DOHH2 (cell line): ENCODE results near the gene NPHP1.

Experiments
- H3F3A ChIP-seq: fragments of 200-600 bp; sonication (generic), shearing (Covaris generic); 2 replicates; pipeline ENCODE4 v1.6.0; 2016; ENCODE audit warnings: antibody characterized with exemption, mild to moderate bottlenecking; ENCODE audit not compliant: control insufficient read depth, insufficient read depth
- H3K27ac ChIP-seq: fragments of 200-600 bp; sonication (generic); 2 replicates; pipeline ENCODE4 v1.5.1; 2014; ENCODE audit warnings: low read depth, mild to moderate bottlenecking, low read length, moderate library complexity
- H3K27me3 ChIP-seq: fragments of 200-600 bp; sonication (generic); 2 replicates; pipeline ENCODE4 v1.6.1; 2014; ENCODE audit warnings: mild to moderate bottlenecking, low read length, mixed read lengths; ENCODE audit not compliant: control insufficient read depth
- H3K36me3 ChIP-seq: fragments of 200-600 bp; sonication (generic); 2 replicates; pipeline ENCODE4 v1.6.1; 2014; ENCODE audit warnings: mild to moderate bottlenecking, low read length, moderate library complexity, mixed read lengths; ENCODE audit not compliant: control insufficient read depth
- H3K4me1 ChIP-seq: fragments of 200-600 bp; sonication (generic); 2 replicates; pipeline ENCODE4 v1.6.1; 2014; ENCODE audit warnings: mild to moderate bottlenecking, low read length, mixed read lengths; ENCODE audit not compliant: control insufficient read depth
- H3K4me2 ChIP-seq: fragments of 200-600 bp; sonication (generic); 2 replicates; pipeline ENCODE4 v1.6.0; 2014; ENCODE audit warnings: mild to moderate bottlenecking, low read length, moderate library complexity
- H3K4me3 ChIP-seq: fragments of 200-600 bp; sonication (generic); 2 replicates; pipeline ENCODE4 v1.5.1; 2014; ENCODE audit warnings: mild to moderate bottlenecking, low read length, mixed read lengths
- H3K79me2 ChIP-seq: fragments of 200-600 bp; sonication (generic); 2 replicates; pipeline ENCODE4 v1.6.1; 2014; ENCODE audit warnings: mild to moderate bottlenecking, low read length, mixed read lengths; ENCODE audit not compliant: control insufficient read depth
- H3K9me2 ChIP-seq: fragments of 200-600 bp; sonication (generic); replicated peaks from 2 replicates; pipeline ENCODE4 v1.6.1; 2014; ENCODE audit warnings: mild to moderate bottlenecking, low read length, mixed read lengths; ENCODE audit not compliant: control insufficient read depth
- H3K9me3 ChIP-seq: fragments of 200-600 bp; sonication (generic); 2 replicates; pipeline ENCODE4 v1.6.1; 2014; ENCODE audit warnings: antibody characterized with exemption, low read length, mixed read lengths; ENCODE audit not compliant: control insufficient read depth, insufficient read depth
- H4K20me1 ChIP-seq: fragments of 200-600 bp; sonication (generic); 2 replicates; pipeline ENCODE4 v1.6.0; 2014; ENCODE audit warnings: low read depth, mild to moderate bottlenecking, antibody characterized with exemption, low read length, moderate library complexity; ENCODE audit not compliant: control insufficient read depth, insufficient read depth
- CTCF ChIP-seq: fragments of 200-600 bp; sonication (generic); IDR thresholded peaks from one replicate; pipeline ENCODE4 v1.5.1; 2014; ENCODE audit warnings: antibody characterized with exemption, mild to moderate bottlenecking, low read depth, low read length; ENCODE audit not compliant: poor library complexity, severe bottlenecking
- EZH2phosphoT487 ChIP-seq: fragments of 200-600 bp; sonication (generic); IDR thresholded peaks from 2 replicates; pipeline ENCODE4 v1.6.1; 2017; ENCODE audit warnings: borderline replicate concordance, mild to moderate bottlenecking, antibody characterized with exemption, low read length, moderate library complexity, mixed read lengths

Gene NPHP1

DNA sequence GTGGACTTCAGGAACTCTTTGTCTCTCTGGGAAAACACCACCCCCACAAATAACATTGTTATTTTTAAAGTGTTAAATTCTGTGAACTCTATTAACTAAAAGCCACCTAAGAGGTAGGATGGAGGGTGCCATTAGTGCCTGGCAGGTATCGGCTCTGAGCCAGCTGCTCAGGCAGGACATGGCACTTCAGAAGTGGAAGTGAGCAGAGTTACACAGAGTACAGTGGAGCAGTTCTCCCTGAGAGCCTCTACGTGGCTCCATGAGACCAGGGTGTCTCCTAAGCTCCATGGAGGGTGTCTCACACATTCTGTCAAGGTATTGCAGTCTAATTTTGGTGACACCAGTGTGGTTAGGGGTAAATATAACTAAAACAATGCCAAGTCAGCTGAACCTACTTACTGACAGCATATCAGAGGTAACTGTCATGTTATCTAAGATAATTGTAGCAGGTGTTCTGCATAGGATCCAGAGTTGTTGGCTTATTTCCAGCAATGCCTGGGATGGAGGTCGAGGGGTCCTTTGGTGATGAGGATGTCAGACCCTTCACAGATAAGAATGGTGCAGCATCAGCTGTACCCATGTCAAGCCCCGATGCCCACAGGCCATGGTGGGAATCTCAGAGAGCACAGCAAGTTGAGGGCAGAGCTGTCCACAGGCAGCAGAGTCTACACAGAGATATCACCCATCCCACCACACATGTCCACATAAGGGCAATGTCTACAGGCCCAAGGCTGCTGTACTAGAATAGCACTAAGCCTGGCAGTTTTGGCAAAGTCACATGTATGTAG is 80.6 kb downstream of the NPHP1 start:
- TF ChIP-seq EZH2phosphoT487 (no peak), CTCF (no peak)

GRCh38 chr2:110121592-110121991 is 83.2 kb downstream of the NPHP1 start:
- no peaks in the 10 kb centered on the region for H3K9me2 ChIP-seq
- no peaks in the 10 kb centered on the region for H3K79me2 ChIP-seq
- no peaks in the 10 kb centered on the region for H3F3A ChIP-seq

More for the DNA sequence above, 80.6 kb downstream of the NPHP1 start:
- Histone ChIP-seq H4K20me1 (no peaks in the 10 kb centered on the region), H3K4me3 (no peak overlapping the region), H3K9me3 (no peaks in the 10 kb centered on the region), H3K36me3 (no peaks in the 10 kb centered on the region), H3K79me2 (no peaks in the 10 kb centered on the region), H3K4me1 (no peaks in the 10 kb centered on the region), H3K9me2 (no peaks in the 10 kb centered on the region), H3K4me2 (no peak overlapping the region), H3F3A (no peaks in the 10 kb centered on the region), H3K27ac (no peak overlapping the region), H3K27me3 (no peaks in the 10 kb centered on the region)

DNA sequence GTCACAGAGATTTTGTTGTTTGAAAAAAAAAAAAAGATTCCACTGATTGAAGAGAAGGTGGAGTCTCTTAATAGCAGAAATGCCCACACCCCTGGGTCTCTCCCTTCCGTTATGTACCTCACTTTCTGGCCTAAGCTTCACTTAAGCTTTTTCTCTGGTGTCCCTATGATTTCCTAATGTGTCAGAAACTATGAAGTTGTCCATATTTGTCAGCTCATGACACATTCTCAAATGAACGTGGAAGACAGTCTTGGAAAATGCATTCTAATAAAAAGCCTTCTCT is 83.8 kb downstream of the NPHP1 start:
- no peaks in the 10 kb centered on the region for H3K9me2 ChIP-seq
- H3K36me3 ChIP-seq = no peaks in the 10 kb centered on the region
- no peaks in the 10 kb centered on the region for H3K9me3 ChIP-seq
- no peak for TF ChIP-seq EZH2phosphoT487
- no peak for TF ChIP-seq CTCF
- H3K27ac ChIP-seq = no peak overlapping the region
- H3K4me2 ChIP-seq = no peak overlapping the region
- no peaks in the 10 kb centered on the region for H4K20me1 ChIP-seq
- H3K4me3 ChIP-seq = no peak overlapping the region
- no peaks in the 10 kb centered on the region for H3F3A ChIP-seq
- no peaks in the 10 kb centered on the region for H3K4me1 ChIP-seq
- H3K79me2 ChIP-seq = no peaks in the 10 kb centered on the region
- H3K27me3 ChIP-seq = no peaks in the 10 kb centered on the region

More at GRCh38 chr2:110121592-110121991, 83.2 kb downstream of the NPHP1 start:
- Histone ChIP-seq H4K20me1 (no peaks in the 10 kb centered on the region), H3K4me3 (no peak overlapping the region), H3K4me1 (no peaks in the 10 kb centered on the region), H3K9me3 (no peaks in the 10 kb centered on the region), H3K4me2 (no peak overlapping the region), H3K36me3 (no peaks in the 10 kb centered on the region), H3K27me3 (no peaks in the 10 kb centered on the region), H3K27ac (no peak overlapping the region)
- TF ChIP-seq EZH2phosphoT487 (no peak), CTCF (no peak)
